ENCODE data around the gene EBF3.
A peak's percentile ranks its signal among the peaks of the same experiment; 100 is the strongest.

EBF3 gene, protein sequence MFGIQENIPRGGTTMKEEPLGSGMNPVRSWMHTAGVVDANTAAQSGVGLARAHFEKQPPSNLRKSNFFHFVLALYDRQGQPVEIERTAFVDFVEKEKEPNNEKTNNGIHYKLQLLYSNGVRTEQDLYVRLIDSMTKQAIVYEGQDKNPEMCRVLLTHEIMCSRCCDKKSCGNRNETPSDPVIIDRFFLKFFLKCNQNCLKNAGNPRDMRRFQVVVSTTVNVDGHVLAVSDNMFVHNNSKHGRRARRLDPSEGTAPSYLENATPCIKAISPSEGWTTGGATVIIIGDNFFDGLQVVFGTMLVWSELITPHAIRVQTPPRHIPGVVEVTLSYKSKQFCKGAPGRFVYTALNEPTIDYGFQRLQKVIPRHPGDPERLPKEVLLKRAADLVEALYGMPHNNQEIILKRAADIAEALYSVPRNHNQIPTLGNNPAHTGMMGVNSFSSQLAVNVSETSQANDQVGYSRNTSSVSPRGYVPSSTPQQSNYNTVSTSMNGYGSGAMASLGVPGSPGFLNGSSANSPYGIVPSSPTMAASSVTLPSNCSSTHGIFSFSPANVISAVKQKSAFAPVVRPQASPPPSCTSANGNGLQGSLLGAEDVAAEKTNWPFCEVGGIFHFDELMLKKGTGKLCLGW

DNA sequence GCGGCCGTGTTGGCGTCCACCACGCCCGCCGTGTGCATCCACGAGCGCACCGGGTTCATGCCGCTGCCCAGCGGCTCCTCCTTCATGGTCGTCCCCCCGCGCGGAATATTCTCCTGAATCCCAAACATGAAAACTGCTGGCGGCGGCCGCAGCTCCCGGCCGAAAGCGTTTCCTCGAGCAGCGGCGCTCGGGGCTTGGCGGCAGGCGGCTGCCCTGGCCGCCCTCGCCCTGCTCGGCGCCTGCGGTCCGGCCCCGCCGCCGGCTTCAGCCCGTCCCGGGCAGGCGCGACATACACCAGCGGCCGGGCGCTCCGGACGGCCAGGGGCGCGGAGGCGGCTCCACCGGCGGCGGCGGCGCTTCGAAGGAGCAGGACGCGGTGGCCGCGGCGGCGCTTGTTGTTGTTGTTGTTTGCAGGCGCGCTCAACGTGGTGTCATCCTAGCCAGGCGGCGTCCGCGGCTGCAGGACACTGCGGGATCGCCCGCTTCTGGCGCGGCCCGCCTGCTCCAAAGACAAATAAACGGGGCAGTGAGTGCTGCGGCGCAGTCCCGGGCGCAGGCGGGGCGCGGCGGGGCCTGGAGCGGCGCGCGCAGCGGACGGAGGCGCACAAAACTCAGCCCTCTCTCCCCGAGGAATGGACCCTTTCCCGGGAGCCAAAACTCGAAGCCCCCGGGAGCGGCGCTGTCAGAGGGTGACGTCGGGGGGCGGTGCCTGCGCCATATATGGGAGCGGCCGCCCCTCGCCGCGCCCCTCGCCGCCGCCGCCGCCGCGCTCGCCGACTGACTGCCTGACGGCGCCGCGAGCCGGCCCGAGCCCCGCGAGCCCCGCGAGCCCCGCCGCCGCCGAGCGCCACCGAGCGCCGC, at the start of gene EBF3:
Gene EBF3, minus strand, starts transcription at position 634 of the 861 bp plus-strand sequence. Its CDS starts 506 bp downstream, at position 128.
- peak; percentile 68 for DNase-seq
- Mint-ChIP-seq H3K4me3 (peak within 1 kb of the TSS; percentile 64), H3K27me3 (peaks cover 69% of the 10 kb centered on the region), H3K4me1 (ENCODE audit: low read depth) (peaks cover 16% of the 10 kb centered on the region), H3K36me3 (ENCODE audit: low read depth) (no peaks in the 10 kb centered on the region), H3K9me3 (no peaks in the 10 kb centered on the region), H3K27ac (peak within 1 kb of the TSS; percentile 61)

DNA sequence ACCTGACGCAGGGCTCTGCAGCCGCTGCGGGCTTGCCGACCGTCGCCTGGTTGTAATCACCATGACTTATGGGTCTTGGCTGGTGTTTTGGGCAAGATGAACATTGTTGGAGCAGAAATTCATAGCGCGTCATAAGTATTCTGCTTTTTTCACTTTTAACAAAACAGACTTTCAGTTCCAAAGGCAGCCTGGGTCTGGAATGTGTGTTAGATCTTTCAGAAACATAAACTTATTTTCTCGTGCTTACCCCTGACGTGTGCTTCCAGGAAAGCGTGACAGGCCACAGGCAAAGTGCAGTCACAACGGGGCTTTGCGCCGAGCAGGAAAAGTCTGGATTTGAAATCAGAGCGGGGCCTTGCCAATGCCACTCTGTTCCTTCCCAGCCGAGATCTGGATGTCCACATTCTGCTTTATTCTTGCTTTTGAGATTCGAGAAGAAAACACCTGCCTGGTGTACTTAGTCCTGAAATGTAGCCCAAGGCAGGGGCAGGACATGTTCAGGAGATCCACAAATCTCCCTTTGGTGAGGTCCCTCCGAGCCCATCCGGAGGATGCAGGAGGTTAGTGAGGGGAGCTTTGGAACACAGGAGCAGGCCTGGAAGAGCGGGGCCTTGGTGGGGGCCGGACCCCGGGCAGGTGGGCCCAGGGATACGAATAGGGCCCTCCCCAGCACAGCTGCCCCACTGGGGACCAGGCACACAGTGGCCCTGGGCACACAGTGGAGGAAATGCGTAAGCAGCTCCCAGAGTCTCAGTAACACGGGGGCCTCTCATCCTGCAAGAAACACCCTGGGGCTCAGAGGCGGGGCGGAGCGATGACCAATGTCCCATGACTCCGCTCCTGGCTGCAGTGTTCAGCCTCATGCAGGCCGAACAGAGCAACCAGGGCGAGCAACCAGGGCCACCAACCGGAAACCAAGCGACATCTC, 49.5 kb upstream of the EBF3 start:
- Mint-ChIP-seq H3K27ac (no peak overlapping the region), H3K36me3 (ENCODE audit: low read depth) (no peaks in the 10 kb centered on the region), H3K9me3 (no peaks in the 10 kb centered on the region), H3K4me1 (ENCODE audit: low read depth) (peaks cover 2% of the 10 kb centered on the region), H3K27me3 (peaks cover 10% of the 10 kb centered on the region), H3K4me3 (no peak overlapping the region)
- no peak for DNase-seq

DNA sequence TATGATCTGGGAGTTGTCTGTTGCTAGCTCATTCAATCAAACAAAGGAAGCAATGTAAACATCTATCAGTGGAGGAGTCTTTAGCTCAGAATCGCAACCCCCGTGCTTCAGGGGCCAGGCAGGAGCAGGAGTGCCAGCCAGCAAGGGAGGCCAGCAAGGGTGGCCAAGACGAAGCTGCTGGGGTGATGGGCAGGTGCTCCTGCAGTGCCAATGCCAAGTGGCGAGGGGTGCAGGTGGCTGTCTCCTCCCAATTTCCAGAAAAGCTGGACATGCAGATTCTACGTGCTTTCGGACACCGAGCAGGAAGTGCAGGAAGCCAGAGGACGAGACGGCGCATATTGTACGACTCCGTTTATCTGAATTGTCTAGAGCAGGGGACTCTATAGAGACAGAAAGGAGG, 48.1 kb upstream of the EBF3 start:
- Mint-ChIP-seq H3K4me1 (ENCODE audit: low read depth) (no peaks in the 10 kb centered on the region), H3K9me3 (no peaks in the 10 kb centered on the region), H3K27me3 (peaks cover 20% of the 10 kb centered on the region), H3K36me3 (ENCODE audit: low read depth) (no peaks in the 10 kb centered on the region), H3K27ac (no peak overlapping the region), H3K4me3 (no peak overlapping the region)
- DNase-seq, result no peak

DNA sequence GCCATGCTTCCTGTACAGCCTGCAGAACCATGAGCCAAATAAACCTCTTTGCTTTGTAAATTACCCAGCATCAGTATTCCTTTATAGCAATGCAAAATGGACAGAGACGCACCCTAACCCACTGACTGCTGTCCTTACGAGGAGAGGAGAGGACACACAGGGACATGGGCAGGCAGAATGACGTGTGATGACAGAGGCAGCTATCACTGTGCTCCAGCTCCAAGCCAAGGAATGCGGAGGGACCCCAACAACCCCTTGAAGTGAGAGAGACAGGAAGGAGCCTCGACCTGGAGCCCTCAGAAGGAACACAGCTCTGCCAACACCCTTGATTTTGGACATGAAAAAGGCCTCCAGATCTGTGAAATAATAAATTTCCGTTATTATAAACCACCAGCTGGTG, 46.6 kb upstream of the EBF3 start:
- H3K36me3 Mint-ChIP-seq (ENCODE audit: low read depth), result no peaks in the 10 kb centered on the region
- H3K4me3 Mint-ChIP-seq, result no peak overlapping the region
- H3K4me1 Mint-ChIP-seq (ENCODE audit: low read depth), result no peaks in the 10 kb centered on the region
- no peak for DNase-seq
- no peaks in the 10 kb centered on the region for H3K9me3 Mint-ChIP-seq
- peaks cover 23% of the 10 kb centered on the region for H3K27me3 Mint-ChIP-seq
- H3K27ac Mint-ChIP-seq, result no peak overlapping the region

DNA sequence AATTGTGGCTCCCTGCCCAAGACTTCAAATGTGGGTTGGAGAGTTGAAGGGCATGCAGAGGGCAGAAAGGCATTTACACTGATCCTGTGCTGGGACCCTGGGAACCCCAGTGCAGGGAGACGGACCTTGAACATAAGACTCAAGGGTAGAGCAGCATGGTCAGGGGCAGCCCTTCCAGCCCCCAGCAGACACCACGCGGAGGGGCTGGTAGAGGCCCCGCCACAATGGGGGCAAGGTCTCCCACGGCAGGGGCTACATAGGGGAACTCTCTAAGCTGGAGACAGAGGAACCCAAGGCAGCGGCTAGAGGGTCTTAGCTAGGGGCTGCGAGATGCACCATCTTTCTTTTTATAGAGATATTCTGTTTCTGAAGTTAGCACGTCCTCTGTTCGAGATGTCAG, 45.2 kb upstream of the EBF3 start:
- DNase-seq, result no peak
- Mint-ChIP-seq H3K27ac (no peak overlapping the region), H3K9me3 (no peaks in the 10 kb centered on the region), H3K36me3 (ENCODE audit: low read depth) (no peaks in the 10 kb centered on the region), H3K27me3 (peaks cover 32% of the 10 kb centered on the region), H3K4me1 (ENCODE audit: low read depth) (no peaks in the 10 kb centered on the region), H3K4me3 (no peak overlapping the region)

DNA sequence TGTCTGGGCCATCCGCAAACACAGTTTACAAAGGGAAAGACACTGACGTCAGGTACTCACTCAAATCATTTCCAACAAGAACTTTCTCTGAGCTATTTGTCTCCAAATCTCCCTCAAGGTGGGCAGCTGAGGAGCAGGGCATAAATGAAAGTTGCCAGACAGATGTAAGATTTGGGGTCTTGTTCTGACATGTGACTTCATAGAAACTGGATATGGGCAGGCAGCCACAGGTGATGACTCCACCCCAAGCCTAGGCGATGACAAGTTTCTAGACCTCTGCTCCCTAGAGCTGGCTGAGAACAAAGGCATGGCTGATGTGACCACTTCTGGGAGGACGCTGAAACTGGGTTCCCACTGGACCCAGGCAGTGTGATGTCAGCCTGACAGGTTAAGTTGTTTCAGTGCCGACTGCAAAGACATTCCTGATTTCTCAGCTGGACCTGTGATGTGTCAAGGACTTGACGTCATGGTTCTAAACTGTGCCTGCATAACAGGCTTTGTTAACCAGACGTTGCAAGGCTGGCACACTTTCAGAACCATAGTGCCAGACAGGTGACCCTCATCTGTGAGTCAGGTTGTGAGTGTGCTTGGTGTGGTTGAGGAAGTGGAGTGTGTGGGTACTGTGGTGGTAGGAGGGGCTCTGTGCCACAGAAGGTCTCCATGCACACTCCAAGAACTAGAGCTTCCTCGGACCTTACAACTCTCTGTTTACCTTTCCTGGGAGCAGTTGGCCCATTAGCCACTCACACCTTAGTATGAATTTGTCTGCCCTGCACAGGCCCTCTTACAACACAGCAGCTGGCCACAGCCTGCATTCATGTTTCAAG, 39.9 kb upstream of the EBF3 start:
- H3K27ac Mint-ChIP-seq, result no peak overlapping the region
- no peaks in the 10 kb centered on the region for H3K4me1 Mint-ChIP-seq (ENCODE audit: low read depth)
- H3K27me3 Mint-ChIP-seq, result peaks cover 35% of the 10 kb centered on the region
- H3K4me3 Mint-ChIP-seq, result no peak overlapping the region
- no peak for DNase-seq
- H3K9me3 Mint-ChIP-seq, result no peaks in the 10 kb centered on the region
- H3K36me3 Mint-ChIP-seq (ENCODE audit: low read depth), result no peaks in the 10 kb centered on the region

DNA sequence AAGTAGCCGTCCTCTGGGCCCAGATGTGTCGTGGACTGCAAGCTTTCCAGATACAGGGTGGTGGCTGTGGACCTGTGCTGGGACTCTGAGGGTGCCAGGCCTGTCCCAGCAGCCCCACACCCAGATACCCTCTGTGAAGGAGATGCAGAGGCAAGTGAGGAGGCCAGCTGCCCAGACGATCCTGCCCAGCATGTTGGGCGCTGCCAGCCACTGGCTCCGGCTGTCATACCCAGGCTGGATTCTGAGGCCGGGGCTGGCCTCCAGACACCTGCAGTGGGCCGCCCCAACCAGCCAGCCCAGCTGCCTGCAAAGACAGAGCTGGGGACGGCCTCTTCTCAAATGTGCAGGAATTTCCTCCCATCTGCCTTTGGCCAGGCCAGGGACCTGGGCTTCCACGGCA, 39.1 kb upstream of the EBF3 start:
- Mint-ChIP-seq H3K36me3 (ENCODE audit: low read depth) (no peaks in the 10 kb centered on the region), H3K4me3 (no peak overlapping the region), H3K9me3 (no peaks in the 10 kb centered on the region)

DNA sequence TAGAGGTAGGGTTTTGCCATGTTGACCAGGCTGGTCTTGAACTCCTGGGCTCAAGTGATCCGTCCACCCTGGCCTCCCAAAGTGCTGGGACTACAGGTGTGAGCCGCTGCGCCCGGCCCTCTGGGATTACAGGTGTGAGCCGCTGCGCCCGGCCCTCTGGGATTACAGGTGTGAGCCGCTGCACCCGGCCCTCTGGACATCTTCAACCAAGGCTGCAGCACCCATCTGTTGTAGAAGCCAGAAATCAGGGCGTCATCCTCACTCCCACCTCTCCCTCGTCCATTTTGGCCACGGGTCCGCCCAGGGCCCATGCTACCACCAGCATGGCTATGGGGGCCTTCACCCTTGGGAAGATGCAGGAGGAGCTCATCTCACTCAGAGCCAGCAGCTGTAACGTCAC, 38.5 kb upstream of the EBF3 start:
- DNase-seq, result no peak
- H3K27me3 Mint-ChIP-seq, result peaks cover 37% of the 10 kb centered on the region
- H3K4me1 Mint-ChIP-seq (ENCODE audit: low read depth), result no peaks in the 10 kb centered on the region
- H3K27ac Mint-ChIP-seq, result no peak overlapping the region
- H3K36me3 Mint-ChIP-seq (ENCODE audit: low read depth), result no peaks in the 10 kb centered on the region
- no peaks in the 10 kb centered on the region for H3K9me3 Mint-ChIP-seq
- H3K4me3 Mint-ChIP-seq, result no peak overlapping the region

More for the DNA sequence above, 39.1 kb upstream of the EBF3 start:
- H3K27me3 Mint-ChIP-seq, result peaks cover 36% of the 10 kb centered on the region
- DNase-seq, result no peak
- H3K4me1 Mint-ChIP-seq (ENCODE audit: low read depth), result no peaks in the 10 kb centered on the region
- no peak overlapping the region for H3K27ac Mint-ChIP-seq

DNA sequence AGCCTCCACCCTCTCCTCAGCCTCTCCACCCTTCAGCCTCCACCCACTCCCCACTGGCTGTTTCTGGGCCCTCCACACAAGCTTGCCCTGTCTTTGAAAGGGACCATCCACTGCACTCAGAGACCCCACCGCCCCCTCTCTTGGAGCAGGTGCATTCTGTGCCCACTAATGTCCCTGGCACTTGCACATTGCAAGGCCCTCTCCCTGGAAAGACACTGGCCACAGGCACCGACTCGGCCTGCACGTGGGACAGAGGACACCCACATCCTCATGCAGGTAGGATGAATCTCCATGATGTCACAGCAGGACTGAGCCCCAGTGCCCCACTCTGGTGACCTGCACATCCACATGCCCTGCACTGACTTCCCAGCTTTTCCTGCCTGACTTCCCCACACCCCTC, 36.8 kb upstream of the EBF3 start:
- DNase-seq, result no peak
- Mint-ChIP-seq H3K4me3 (no peak overlapping the region), H3K4me1 (ENCODE audit: low read depth) (no peaks in the 10 kb centered on the region), H3K27me3 (peaks cover 37% of the 10 kb centered on the region), H3K36me3 (ENCODE audit: low read depth) (no peaks in the 10 kb centered on the region), H3K27ac (no peak overlapping the region), H3K9me3 (no peaks in the 10 kb centered on the region)

DNA sequence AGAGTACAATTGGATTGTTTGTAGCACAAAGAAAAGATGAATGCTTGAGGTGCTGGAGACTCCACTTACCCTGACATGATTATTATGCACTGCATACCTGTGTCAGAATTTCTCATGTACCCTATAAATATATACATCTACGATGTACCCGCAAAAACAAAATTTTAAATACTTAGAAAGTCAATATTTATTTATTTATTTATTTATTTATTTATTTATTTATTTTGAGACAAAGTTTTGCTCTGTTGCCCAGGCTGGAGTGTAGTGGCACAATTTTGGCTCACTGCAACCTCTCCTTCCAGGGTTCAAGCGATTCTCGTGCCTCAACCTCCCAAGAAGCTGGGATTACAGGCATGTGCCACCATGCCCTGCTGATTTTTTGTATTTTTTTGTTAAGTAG, 35.1 kb upstream of the EBF3 start:
- no peaks in the 10 kb centered on the region for H3K4me1 Mint-ChIP-seq (ENCODE audit: low read depth)
- H3K4me3 Mint-ChIP-seq, result no peak overlapping the region
- no peak for DNase-seq
- no peak overlapping the region for H3K27ac Mint-ChIP-seq
- no peaks in the 10 kb centered on the region for H3K36me3 Mint-ChIP-seq (ENCODE audit: low read depth)
- H3K9me3 Mint-ChIP-seq, result peaks cover 4% of the 10 kb centered on the region
- peaks cover 40% of the 10 kb centered on the region for H3K27me3 Mint-ChIP-seq

DNA sequence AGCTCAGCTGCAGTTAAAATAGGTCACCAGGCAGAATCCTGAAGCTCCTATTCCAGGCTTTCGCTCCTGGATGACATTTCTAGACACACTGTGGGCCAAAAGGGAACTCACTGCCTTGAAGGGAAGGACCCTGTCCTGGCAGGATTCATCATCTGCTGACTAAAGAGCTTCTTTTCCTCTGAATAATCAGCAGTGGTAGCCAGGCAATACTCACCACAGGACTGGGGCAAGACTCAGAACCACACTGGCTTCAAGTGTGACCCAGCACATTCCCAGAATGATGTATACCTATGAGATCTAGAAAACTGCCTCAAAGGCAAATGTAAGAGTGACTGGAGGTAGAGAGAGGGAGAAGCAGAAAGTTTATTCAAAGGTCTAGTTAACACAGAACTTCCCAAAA, 29.5 kb upstream of the EBF3 start:
- H3K27me3 Mint-ChIP-seq, result peaks cover 59% of the 10 kb centered on the region
- no peak overlapping the region for H3K4me3 Mint-ChIP-seq
- H3K9me3 Mint-ChIP-seq, result peaks cover 19% of the 10 kb centered on the region
- H3K4me1 Mint-ChIP-seq (ENCODE audit: low read depth), result no peaks in the 10 kb centered on the region
- no peaks in the 10 kb centered on the region for H3K36me3 Mint-ChIP-seq (ENCODE audit: low read depth)
- no peak overlapping the region for H3K27ac Mint-ChIP-seq
- no peak for DNase-seq

DNA sequence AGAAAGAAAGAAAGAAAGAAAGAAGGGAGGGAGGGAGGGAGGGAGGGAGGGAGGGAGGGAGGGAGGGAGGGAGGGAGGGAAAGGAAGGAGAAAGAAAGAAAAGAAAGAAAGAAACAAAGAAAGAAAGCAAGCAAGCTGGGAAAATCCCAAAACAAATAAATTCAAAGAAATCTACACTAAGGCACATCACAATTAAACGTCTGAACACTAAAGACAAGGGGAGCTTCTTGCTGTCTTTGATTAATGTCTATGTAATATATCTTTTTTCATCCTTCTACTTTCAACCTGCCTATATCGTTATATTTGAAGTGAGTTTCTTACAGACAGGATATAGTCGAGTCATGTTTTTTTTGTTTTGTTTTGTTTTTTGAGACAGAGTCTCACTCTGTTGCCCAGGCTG, 28.3 kb upstream of the EBF3 start:
- no peaks in the 10 kb centered on the region for H3K4me1 Mint-ChIP-seq (ENCODE audit: low read depth)
- no peaks in the 10 kb centered on the region for H3K36me3 Mint-ChIP-seq (ENCODE audit: low read depth)
- DNase-seq, result no peak
- H3K9me3 Mint-ChIP-seq, result peaks cover 19% of the 10 kb centered on the region
- H3K4me3 Mint-ChIP-seq, result no peak overlapping the region
- no peak overlapping the region for H3K27ac Mint-ChIP-seq
- peaks cover 62% of the 10 kb centered on the region for H3K27me3 Mint-ChIP-seq

DNA sequence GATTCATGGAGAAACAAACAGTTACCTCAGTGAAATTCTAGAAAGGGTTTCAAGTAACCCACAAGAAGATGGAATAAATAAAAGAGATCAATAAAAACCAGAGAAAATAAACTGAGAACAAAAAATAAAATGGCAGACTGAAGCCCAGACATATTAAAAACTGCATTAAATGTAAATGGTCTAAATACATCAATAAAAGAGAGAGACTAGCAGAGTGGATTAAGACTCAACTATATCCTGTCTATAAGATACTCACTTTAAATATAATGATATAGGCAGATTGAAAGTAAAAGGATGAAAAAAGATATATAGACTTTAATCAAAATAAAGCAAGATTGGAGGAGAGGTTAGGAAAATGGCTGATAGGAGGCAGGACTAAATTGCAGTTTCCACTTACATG, 18.8 kb upstream of the EBF3 start:
- Mint-ChIP-seq H3K4me3 (no peak overlapping the region), H3K4me1 (ENCODE audit: low read depth) (no peaks in the 10 kb centered on the region), H3K27me3 (peaks cover 74% of the 10 kb centered on the region), H3K36me3 (ENCODE audit: low read depth) (no peaks in the 10 kb centered on the region), H3K9me3 (peaks cover 31% of the 10 kb centered on the region), H3K27ac (no peak overlapping the region)
- no peak for DNase-seq

Data from activated T-cell treated with anti-CD3 and anti-CD28 coated beads, Interleukin-2, amount 50 U/mL, for 24 hours (primary cell).